Natural killer cell (primary cell): Measurements from ENCODE around the gene MAT2B. TPM values are rescaled to one million over a fixed set of nuclear protein-coding genes. Genes with fewer than 3 reads are reported as not detected.

Experiments
- ATAC-seq, 3 donors: fragments of 150-1000 bp in 2 of 3; fragments of 200-7000 bp in 1 of 3; cut with Tn5 transposase; 1 replicate in 1 of 3; 2 replicates in 2 of 3; pipeline ENCODE4 v1.10.0; 2021; ENCODE audit warnings: mild to moderate bottlenecking in 2 of 3, moderate library complexity in 2 of 3
- DNase-seq, 2 donors: peaks; one replicate each; pipeline versions ENCODE4 v3.0.0 to v3.0.0-alpha.2; 2013 to 2021; ENCODE audit warnings: mixed read lengths in 1 of 2
- H3K27ac ChIP-seq: one replicate; pipeline ENCODE4 v1.5.1; 2013; ENCODE audit warnings: mild to moderate bottlenecking, low read length
- H3K27me3 ChIP-seq: one replicate; pipeline ENCODE4 v1.6.1; 2013; ENCODE audit warnings: low read length; ENCODE audit not compliant: control insufficient read depth, insufficient read depth
- H3K36me3 ChIP-seq: one replicate; pipeline ENCODE4 v1.6.1; 2013; ENCODE audit warnings: low read length; ENCODE audit not compliant: control insufficient read depth, insufficient read depth
- H3K4me1 ChIP-seq: one replicate; pipeline ENCODE4 v1.6.1; 2013; ENCODE audit warnings: low read length; ENCODE audit not compliant: control insufficient read depth, insufficient read depth
- H3K4me3 ChIP-seq: one replicate; pipeline ENCODE4 v1.5.1; 2013; ENCODE audit warnings: low read length
- H3K9me3 ChIP-seq: one replicate; pipeline ENCODE4 v1.6.1; 2013; ENCODE audit warnings: low read length; ENCODE audit not compliant: control insufficient read depth, insufficient read depth
- H3K27ac Mint-ChIP-seq, 2 donors: one replicate each; pipeline ENCODE4 v1.8.0; 2022; ENCODE audit warnings: mild to moderate bottlenecking in 2 of 2, mixed read lengths in 2 of 2, moderate library complexity in 1 of 2
- H3K27me3 Mint-ChIP-seq, 2 donors: one replicate each; pipeline ENCODE4 v1.8.0; 2022; ENCODE audit warnings: low read depth in 2 of 2, mixed read lengths in 2 of 2
- H3K36me3 Mint-ChIP-seq: one replicate; pipeline ENCODE4 v1.8.0; 2022; ENCODE audit warnings: mixed read lengths
- H3K4me1 Mint-ChIP-seq, 2 donors: one replicate each; pipeline ENCODE4 v1.8.0; 2022; ENCODE audit warnings: mixed read lengths in 2 of 2
- H3K4me3 Mint-ChIP-seq: one replicate; pipeline ENCODE4 v1.8.0; 2022; ENCODE audit warnings: mild to moderate bottlenecking, moderate library complexity, mixed read lengths
- H3K9me3 Mint-ChIP-seq, 2 donors: one replicate each; pipeline ENCODE4 v1.8.0; 2022; ENCODE audit warnings: mixed read lengths in 2 of 2
- CTCF ChIP-seq: fragments of 200-600 bp; IDR thresholded peaks from one replicate; pipeline ENCODE4 v1.8.0; 2022; ENCODE audit warnings: antibody characterized with exemption
- WGBS: methylation state at CpG from one replicate; pipeline ENCODE4 v1.1.7; 2013; ENCODE audit warnings: missing lambda C conversion rate; ENCODE audit not compliant: insufficient coverage; 5-methylcytosine and 5-hydroxymethylcytosine counted together
- intact Hi-C: fragments of 100-400 bp; cut with micrococcal nuclease; formaldehyde crosslinking; loops from one replicate; pipeline ENCODE4 v1.14.2; 2022
- total RNA-seq, 4 donors: library from RNA; stranded (reverse); fragments of 120-200 nt in 1 of 4; gene quantifications; one replicate each; pipeline versions ENCODE4 v1.2.3 to v1.2.4, GENCODE V29; 2013 to 2022

The MAT2B gene
- total RNA-seq, 3 donors from 2014 or later (not counting 1 experiment from before 2014, with no cell fraction given), result 68.5 to 99.0 (median 80.7) TPM

DNA sequence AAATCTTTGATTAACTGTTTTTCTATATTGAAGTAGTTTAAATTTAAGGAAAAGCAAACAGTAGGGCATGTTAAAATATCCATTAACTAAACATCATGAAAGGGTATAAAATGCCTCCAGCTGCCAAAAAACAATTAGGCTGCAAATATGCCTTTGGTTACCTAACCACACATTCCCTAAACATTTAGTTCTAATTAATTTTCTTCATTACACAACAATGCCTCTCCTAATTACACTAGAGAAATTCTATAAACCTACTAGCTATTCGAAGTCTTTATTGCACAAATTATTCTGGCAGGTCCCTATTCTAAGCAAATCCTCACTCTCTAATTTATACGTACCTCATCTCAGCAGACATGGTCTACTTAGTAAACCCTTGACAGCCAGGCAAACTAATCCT lies 37.4 kb downstream of the MAT2B start:
- H3K9me3 Mint-ChIP-seq, result no peaks in the 10 kb centered on the region
- DNase-seq, result no peak
- Histone ChIP-seq H3K9me3 (no peaks in the 10 kb centered on the region), H3K36me3 (no peaks in the 10 kb centered on the region), H3K4me3 (no peak overlapping the region), H3K27me3 (peaks cover 9% of the 10 kb centered on the region), H3K27ac (no peak overlapping the region), H3K4me1 (no peaks in the 10 kb centered on the region)
- TF ChIP-seq CTCF, result no peak
- intact Hi-C loops, result no loop called here
- 91% methylated on average over 2 of the region's 2 CpGs for WGBS
- no peak for ATAC-seq
- no peaks in the 10 kb centered on the region for H3K36me3 Mint-ChIP-seq
- H3K4me3 Mint-ChIP-seq, result no peak overlapping the region
- no peak overlapping the region for H3K27ac Mint-ChIP-seq
- peaks cover 7 to 22% of the 10 kb centered on the region in 2 donors for H3K27me3 Mint-ChIP-seq
- H3K4me1 Mint-ChIP-seq, result no peaks in the 10 kb centered on the region

DNA sequence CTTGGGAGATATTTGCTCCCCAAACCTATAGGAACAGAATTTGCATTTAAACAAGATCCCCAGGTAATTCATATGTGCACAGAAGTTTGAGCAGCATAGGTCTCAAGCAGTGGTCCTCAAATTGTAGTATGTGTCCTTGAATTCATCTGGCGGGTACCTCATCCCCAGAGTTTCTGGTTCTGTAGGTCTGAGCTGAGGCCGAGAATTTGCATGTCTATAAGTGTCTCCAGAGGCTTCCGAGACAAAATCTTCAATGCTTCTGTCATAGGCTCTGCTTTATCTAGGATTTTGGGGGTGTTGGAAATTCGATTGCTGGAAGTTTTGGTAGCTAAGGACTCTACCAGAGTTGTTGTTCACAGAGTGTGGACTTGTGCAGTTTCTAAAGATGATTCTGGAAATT lies 38.6 kb downstream of the MAT2B start:
- ATAC-seq, result no peak
- no peaks in the 10 kb centered on the region for H3K4me1 Mint-ChIP-seq
- Histone ChIP-seq H3K27ac (no peak overlapping the region), H3K4me3 (no peak overlapping the region), H3K36me3 (no peaks in the 10 kb centered on the region), H3K4me1 (no peaks in the 10 kb centered on the region), H3K9me3 (no peaks in the 10 kb centered on the region), H3K27me3 (peaks cover 9% of the 10 kb centered on the region)
- DNase-seq, result no peak
- no peak for TF ChIP-seq CTCF
- H3K27me3 Mint-ChIP-seq, result peaks cover 6 to 22% of the 10 kb centered on the region in 2 donors
- WGBS, result 77% methylated on average over 4 of the region's 4 CpGs
- no peaks in the 10 kb centered on the region for H3K9me3 Mint-ChIP-seq
- no peak overlapping the region for H3K27ac Mint-ChIP-seq
- no peaks in the 10 kb centered on the region for H3K36me3 Mint-ChIP-seq
- no peak overlapping the region for H3K4me3 Mint-ChIP-seq
- intact Hi-C loops, result no loop called here

GRCh38 chr5:163544836-163545235 lies 39.4 kb downstream of the MAT2B start:
- H3K9me3 Mint-ChIP-seq, result no peaks in the 10 kb centered on the region
- H3K27me3 ChIP-seq, result peaks cover 9% of the 10 kb centered on the region
- intact Hi-C loops, result no loop called here
- H3K9me3 ChIP-seq, result no peaks in the 10 kb centered on the region
- H3K4me3 ChIP-seq, result no peak overlapping the region
- H3K27ac Mint-ChIP-seq, result no peak overlapping the region
- H3K27ac ChIP-seq, result no peak overlapping the region
- TF ChIP-seq CTCF, result no peak
- no peaks in the 10 kb centered on the region for H3K36me3 Mint-ChIP-seq
- no peaks in the 10 kb centered on the region for H3K36me3 ChIP-seq
- H3K4me3 Mint-ChIP-seq, result no peak overlapping the region
- no peaks in the 10 kb centered on the region for H3K4me1 ChIP-seq
- WGBS, result 96% methylated on average over 4 of the region's 4 CpGs
- no peaks in the 10 kb centered on the region for H3K4me1 Mint-ChIP-seq
- H3K27me3 Mint-ChIP-seq, result peaks cover 6 to 22% of the 10 kb centered on the region in 2 donors
- no peak for ATAC-seq
- no peak for DNase-seq

DNA sequence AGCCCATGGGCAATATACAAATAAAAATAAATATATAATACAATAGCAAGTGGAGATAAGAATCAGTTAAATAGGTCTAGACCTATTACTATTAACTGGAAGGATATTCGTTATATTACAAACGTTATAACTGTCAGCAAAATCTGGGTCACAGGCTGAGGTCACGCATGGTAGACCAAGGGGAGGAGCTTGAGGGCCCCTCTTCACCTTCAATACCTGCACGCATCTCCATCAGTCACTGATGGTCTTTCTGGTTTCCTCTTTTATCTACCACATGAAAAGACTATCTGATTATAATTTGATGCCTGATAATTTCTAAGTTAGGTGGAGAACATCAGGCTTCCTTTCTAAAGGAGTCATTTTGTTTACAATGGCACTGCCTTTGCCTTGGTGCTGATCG lies 43.2 kb downstream of the MAT2B start:
- Histone ChIP-seq H3K27ac (no peak overlapping the region), H3K4me1 (no peaks in the 10 kb centered on the region), H3K27me3 (no peaks in the 10 kb centered on the region), H3K36me3 (no peaks in the 10 kb centered on the region), H3K4me3 (no peak overlapping the region), H3K9me3 (no peaks in the 10 kb centered on the region)
- no peak for DNase-seq
- WGBS, result 49% methylated on average over 3 of the region's 5 CpGs
- ATAC-seq, result no peak
- intact Hi-C loops, result no loop called here
- Mint-ChIP-seq H3K36me3 (no peaks in the 10 kb centered on the region), H3K27ac (no peak overlapping the region), H3K9me3 (no peaks in the 10 kb centered on the region), H3K4me1 (no peaks in the 10 kb centered on the region), H3K4me3 (no peak overlapping the region), H3K27me3 (peaks cover 8 to 40% of the 10 kb centered on the region in 2 donors)
- no peak for TF ChIP-seq CTCF
